Fibroblast of the aortic adventitia (primary cell): ENCODE measurements around the gene MDH1. TPM values are rescaled to one million over a fixed set of nuclear protein-coding genes. Genes with fewer than 3 reads are reported as not detected.
"Not testable (repeated sequence)": the region's sequence is repeated elsewhere in the genome, so short reads cannot be mapped to it uniquely, and the experiment has no call there.

Experiments used
- DNase-seq: peaks from one replicate; pipeline ENCODE4 v3.0.0-alpha.2; 2010; ENCODE audit warnings: low read depth
- H3K4me3 ChIP-seq: 2 replicates; pipeline ENCODE4 v1.5.1; 2011; ENCODE audit warnings: low read depth, mild to moderate bottlenecking, control low read depth, low read length, moderate library complexity
- CTCF ChIP-seq: IDR thresholded peaks from 2 replicates; pipeline ENCODE4 v1.5.1; 2011; ENCODE audit warnings: mild to moderate bottlenecking, low read length, control low read depth, inconsistent platforms; ENCODE audit not compliant: insufficient read depth
- total RNA-seq: library from RNA; depleted of rRNA; stranded (reverse); fragments of >200 nt; gene quantifications from 2 replicates; pipeline ENCODE4 v1.2.3, GENCODE V29; 2012; ENCODE audit warnings: low replicate concordance

MDH1 gene
- total RNA-seq, 1 donor = 152 TPM

- no peak for DNase-seq
- no peak overlapping the region for H3K4me3 ChIP-seq
- no peak for TF ChIP-seq CTCF
Observed at GRCh38 chr2:63617366-63617765, 28.6 kb downstream of the MDH1 start.

DNA sequence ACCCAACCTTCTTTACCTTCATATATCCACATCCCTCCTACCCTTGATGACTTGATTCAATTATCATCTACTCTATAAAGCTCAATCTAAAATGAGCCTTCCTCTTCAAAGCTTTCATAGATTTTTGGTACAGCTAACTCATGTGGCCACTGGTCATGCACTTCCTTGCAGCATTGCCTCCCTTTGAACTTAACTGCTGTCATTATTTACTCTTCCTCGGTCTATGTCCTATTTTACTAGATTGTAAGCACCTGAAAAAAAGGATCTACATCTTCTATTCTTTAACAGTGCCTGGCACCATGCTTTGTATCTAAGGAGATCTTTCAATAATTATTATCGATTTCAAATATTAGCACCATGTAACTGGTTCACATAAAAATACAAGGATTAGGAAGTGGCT lies 30.6 kb downstream of the MDH1 start:
- no peak overlapping the region for H3K4me3 ChIP-seq
- TF ChIP-seq CTCF = no peak
- no peak for DNase-seq

DNA sequence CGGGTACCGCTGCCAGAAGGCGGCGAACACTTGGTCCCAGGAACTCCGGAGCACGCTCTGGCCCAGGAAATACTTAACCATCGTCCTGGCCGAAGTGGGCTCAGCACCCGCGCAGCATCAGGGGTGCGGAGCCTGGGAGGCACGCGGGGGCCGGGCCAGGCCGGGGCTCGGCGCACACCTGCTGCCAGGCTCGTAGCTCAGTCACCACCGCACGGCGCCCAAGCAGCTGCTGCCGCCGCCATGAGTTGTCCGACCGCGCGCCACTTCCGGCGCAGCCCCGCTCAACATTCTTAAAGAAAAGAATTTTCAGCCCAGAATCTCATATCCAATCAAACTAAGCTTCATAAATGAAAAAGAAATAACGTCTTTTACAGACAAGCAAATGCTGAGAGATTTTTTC lies 34.0 kb downstream of the MDH1 start:
- no peak for DNase-seq
- TF ChIP-seq CTCF = no peak
- no peak overlapping the region for H3K4me3 ChIP-seq

DNA sequence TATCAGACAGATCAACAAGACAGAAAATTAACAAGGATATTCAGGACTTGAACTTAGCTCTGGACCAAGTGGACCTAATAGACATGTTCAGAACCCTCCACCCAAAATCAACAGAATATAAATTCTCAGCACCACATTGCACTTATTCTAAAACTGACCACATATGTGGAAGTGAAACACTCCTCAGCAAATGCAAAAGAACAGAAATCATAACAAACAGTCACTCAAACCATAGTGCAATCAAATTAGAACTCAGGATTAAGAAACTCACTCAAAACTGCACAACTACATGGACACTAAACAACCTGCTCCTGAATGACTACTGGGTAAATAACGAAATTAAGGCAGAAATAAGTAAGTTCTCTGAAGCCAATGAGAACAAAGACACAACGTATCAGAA lies 35.0 kb downstream of the MDH1 start:
- DNase-seq, H3K4me3 ChIP-seq: not testable (repeated sequence)

DNA sequence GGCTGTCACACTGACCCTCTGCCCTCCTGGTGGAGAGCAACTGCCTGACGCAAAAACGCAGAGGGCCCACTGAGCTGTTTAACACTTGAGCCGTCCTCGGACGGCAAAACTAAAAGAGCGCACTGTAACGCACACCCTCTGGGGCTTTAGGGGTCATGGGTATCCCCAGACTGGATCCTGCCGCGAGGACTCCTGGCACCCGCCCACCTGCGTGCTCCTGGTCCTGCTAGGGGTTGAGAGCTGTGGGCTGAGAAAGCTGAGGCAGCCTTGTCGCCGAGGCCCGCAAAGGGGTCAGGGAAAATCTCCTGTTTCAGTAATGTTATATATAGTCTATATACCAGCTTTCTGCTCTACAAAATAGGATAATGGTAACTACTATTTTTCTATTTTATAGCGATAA lies 39.1 kb downstream of the MDH1 start:
- no peak overlapping the region for H3K4me3 ChIP-seq
- no peak for TF ChIP-seq CTCF
- DNase-seq = no peak

DNA sequence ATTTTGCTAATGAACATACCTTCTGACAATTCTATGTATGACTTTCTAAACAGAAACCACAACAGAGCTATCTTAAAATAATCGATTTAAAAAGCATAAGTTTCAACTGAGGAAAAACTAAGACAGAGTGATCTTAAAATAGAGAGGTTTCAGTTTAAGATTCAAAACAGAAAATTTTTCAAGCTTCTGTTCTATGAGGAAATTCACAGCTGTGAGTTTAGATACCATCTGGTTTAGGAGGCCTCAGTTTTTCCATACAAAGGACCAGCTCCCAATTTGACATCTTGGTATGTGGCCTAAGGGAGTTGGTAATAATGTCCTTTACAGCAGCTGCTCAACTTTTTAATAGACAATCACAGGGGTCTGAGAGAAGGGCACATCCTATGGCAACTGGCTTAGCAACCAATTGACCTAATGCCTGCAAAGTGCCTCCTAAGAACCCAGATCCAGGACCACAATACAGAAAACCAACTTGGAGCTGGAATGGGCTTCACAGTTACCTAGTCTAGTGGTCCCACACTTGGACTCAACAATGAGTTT lies 39.7 kb downstream of the MDH1 start:
- H3K4me3 ChIP-seq = no peak overlapping the region
- no peak for TF ChIP-seq CTCF
- DNase-seq = no peak

GRCh38 chr2:63631501-63631900 lies 42.7 kb downstream of the MDH1 start:
- no peak for TF ChIP-seq CTCF
- DNase-seq = no peak
- H3K4me3 ChIP-seq = no peak overlapping the region
